GM23338 (cell line): ENCODE data around the gene SRRD. TPM values are rescaled to one million over a fixed set of nuclear protein-coding genes. Genes with fewer than 3 reads are reported as not detected.

Experiments used
- ATAC-seq: fragments of 200-7000 bp; cut with Tn5 transposase; 3 replicates; pipeline ENCODE4 v1.9.1; 2020
- DNase-seq: peaks from one replicate; pipeline ENCODE4 v3.0.0-alpha.2; 2015; ENCODE audit warnings: low spot score
- H2AFZ ChIP-seq: fragments of 200-600 bp; sonication (generic); 2 replicates; pipeline ENCODE4 v1.8.0; 2016; ENCODE audit warnings: antibody characterized with exemption, mild to moderate bottlenecking, moderate library complexity
- H3F3A ChIP-seq: fragments of 200-600 bp; sonication (generic); replicated peaks from 2 replicates; pipeline ENCODE4 v1.8.0; 2017; ENCODE audit warnings: antibody characterized with exemption, mixed run types, low read depth
- H3K27ac ChIP-seq: fragments of 200-600 bp; sonication (generic); 2 replicates; pipeline ENCODE4 v1.6.1; 2016; ENCODE audit warnings: low read depth
- H3K27me3 ChIP-seq: fragments of 200-600 bp; sonication (generic); 2 replicates; pipeline ENCODE4 v1.8.0; 2016; ENCODE audit warnings: mild to moderate bottlenecking, mixed run types, moderate library complexity; ENCODE audit not compliant: insufficient read depth
- H3K36me3 ChIP-seq: fragments of 200-600 bp; sonication (generic); 2 replicates; pipeline ENCODE4 v1.8.0; 2016; ENCODE audit warnings: mild to moderate bottlenecking; ENCODE audit not compliant: insufficient read depth
- H3K4me1 ChIP-seq: fragments of 200-600 bp; sonication (generic); 2 replicates; pipeline ENCODE4 v1.8.0; 2016; ENCODE audit warnings: mild to moderate bottlenecking, moderate library complexity; ENCODE audit not compliant: insufficient read depth
- H3K4me2 ChIP-seq: fragments of 200-600 bp; sonication (generic); 2 replicates; pipeline ENCODE4 v1.7.1; 2017; ENCODE audit warnings: mixed run types
- H3K4me3 ChIP-seq: fragments of 200-600 bp; sonication (generic); 2 replicates; pipeline ENCODE4 v1.6.1; 2016; ENCODE audit warnings: mixed run types
- H3K79me2 ChIP-seq: fragments of 200-600 bp; sonication (generic); replicated peaks from 2 replicates; pipeline ENCODE4 v1.8.0; 2017; ENCODE audit warnings: mild to moderate bottlenecking; ENCODE audit not compliant: insufficient read depth
- H3K9me2 ChIP-seq: fragments of 200-600 bp; sonication (generic); 2 replicates; pipeline ENCODE4 v1.8.0; 2017; ENCODE audit not compliant: insufficient read depth
- H4K20me1 ChIP-seq: fragments of 200-600 bp; sonication (generic); replicated peaks from 2 replicates; pipeline ENCODE4 v1.8.0; 2017; ENCODE audit warnings: mild to moderate bottlenecking; ENCODE audit not compliant: insufficient read depth
- H3K27ac Mint-ChIP-seq: 2 replicates; pipeline ENCODE4 v1.8.0; 2020; ENCODE audit warnings: inconsistent platforms, mild to moderate bottlenecking, moderate library complexity, mixed read lengths
- H3K27me3 Mint-ChIP-seq: 3 replicates; pipeline ENCODE4 v1.8.0; 2022; ENCODE audit warnings: low read depth, mild to moderate bottlenecking, moderate library complexity, mixed read lengths, inconsistent platforms; ENCODE audit not compliant: insufficient read depth, poor library complexity
- H3K36me3 Mint-ChIP-seq: 3 replicates; pipeline ENCODE4 v1.8.0; 2021; ENCODE audit warnings: low read depth, mild to moderate bottlenecking, inconsistent platforms, moderate library complexity, mixed read lengths
- H3K4me1 Mint-ChIP-seq: 3 replicates; pipeline ENCODE4 v1.8.0; 2020; ENCODE audit warnings: mild to moderate bottlenecking, inconsistent platforms, mixed read lengths
- H3K4me3 Mint-ChIP-seq: 3 replicates; pipeline ENCODE4 v1.8.0; 2021; ENCODE audit warnings: moderate library complexity, mild to moderate bottlenecking, inconsistent platforms, mixed read lengths
- H3K9me3 Mint-ChIP-seq: 3 replicates; pipeline ENCODE4 v1.8.0; 2020; ENCODE audit warnings: moderate library complexity, mild to moderate bottlenecking, inconsistent platforms, mixed read lengths
- CREB1 ChIP-seq: fragments of 250-450 bp; sonication (Bioruptor Pico); IDR thresholded peaks from 2 replicates; pipeline ENCODE4 v1.5.0; 2020; ENCODE audit warnings: low read depth, mild to moderate bottlenecking, moderate library complexity
- CTCF ChIP-seq, 2 experiments: fragments of 200-600 bp in 1 of 2; sonication (generic) in 1 of 2; conservative IDR thresholded peaks; 2 replicates each; pipeline versions ENCODE4 v1.5.1 to v1.6.1; 2016 to 2017; ENCODE audit warnings: antibody characterized with exemption in 2 of 2, low read depth in 2 of 2, mild to moderate bottlenecking in 2 of 2, moderate library complexity in 1 of 2
- EZH2 ChIP-seq: fragments of 200-600 bp; sonication (generic); IDR thresholded peaks from one replicate; pipeline ENCODE4 v1.8.0; 2017; ENCODE audit warnings: antibody characterized with exemption, mild to moderate bottlenecking, low read depth; ENCODE audit not compliant: unreplicated experiment
- EZH2phosphoT487 ChIP-seq: fragments of 200-600 bp; sonication (generic); IDR thresholded peaks from one replicate; pipeline ENCODE4 v1.8.1; 2018; ENCODE audit warnings: antibody characterized with exemption; ENCODE audit not compliant: unreplicated experiment
- JUNB ChIP-seq: IDR thresholded peaks from one replicate; pipeline ENCODE4 v1.6.1; 2016; ENCODE audit warnings: antibody characterized with exemption; ENCODE audit not compliant: unreplicated experiment
- NANOG ChIP-seq: IDR thresholded peaks from 2 replicates; pipeline ENCODE4 v1.6.1; 2016; ENCODE audit warnings: antibody characterized with exemption, borderline replicate concordance
- POLR2AphosphoS5 ChIP-seq: IDR thresholded peaks from 2 replicates; pipeline ENCODE4 v1.6.1; 2016; ENCODE audit warnings: antibody characterized with exemption, low read depth
- STAT1 ChIP-seq: IDR thresholded peaks from one replicate; pipeline ENCODE4 v1.6.1; 2016; ENCODE audit warnings: antibody characterized with exemption; ENCODE audit not compliant: unreplicated experiment
- ZNF114 ChIP-seq: fragments of 250-450 bp; sonication (Bioruptor Pico); IDR thresholded peaks from 2 replicates; pipeline ENCODE4 v1.5.0; 2020; ENCODE audit warnings: mild to moderate bottlenecking, moderate library complexity
- ZNF331 ChIP-seq: fragments of 250-450 bp; sonication (Bioruptor Pico); IDR thresholded peaks from 2 replicates; pipeline ENCODE4 v1.5.0; 2020; ENCODE audit warnings: low read depth, mild to moderate bottlenecking, moderate library complexity
- polyA plus RNA-seq: library from polyadenylated mRNA; unstranded; fragments of >200 nt; fragmentation: Nextera tagmentation; extraction: Ambion mirVana; gene quantifications from 2 replicates; pipeline ENCODE4 v1.2.1, GENCODE V29; 2016
- total RNA-seq: library from RNA; depleted of rRNA; stranded (reverse); fragments of >200 nt; shearing (Covaris generic); gene quantifications from 2 replicates; pipeline ENCODE4 v1.2.3, GENCODE V29; 2014

The SRRD gene
- total and polyA plus RNA-seq, 2 experiments from 2014 or later = 17.8 to 23.2 TPM

DNA sequence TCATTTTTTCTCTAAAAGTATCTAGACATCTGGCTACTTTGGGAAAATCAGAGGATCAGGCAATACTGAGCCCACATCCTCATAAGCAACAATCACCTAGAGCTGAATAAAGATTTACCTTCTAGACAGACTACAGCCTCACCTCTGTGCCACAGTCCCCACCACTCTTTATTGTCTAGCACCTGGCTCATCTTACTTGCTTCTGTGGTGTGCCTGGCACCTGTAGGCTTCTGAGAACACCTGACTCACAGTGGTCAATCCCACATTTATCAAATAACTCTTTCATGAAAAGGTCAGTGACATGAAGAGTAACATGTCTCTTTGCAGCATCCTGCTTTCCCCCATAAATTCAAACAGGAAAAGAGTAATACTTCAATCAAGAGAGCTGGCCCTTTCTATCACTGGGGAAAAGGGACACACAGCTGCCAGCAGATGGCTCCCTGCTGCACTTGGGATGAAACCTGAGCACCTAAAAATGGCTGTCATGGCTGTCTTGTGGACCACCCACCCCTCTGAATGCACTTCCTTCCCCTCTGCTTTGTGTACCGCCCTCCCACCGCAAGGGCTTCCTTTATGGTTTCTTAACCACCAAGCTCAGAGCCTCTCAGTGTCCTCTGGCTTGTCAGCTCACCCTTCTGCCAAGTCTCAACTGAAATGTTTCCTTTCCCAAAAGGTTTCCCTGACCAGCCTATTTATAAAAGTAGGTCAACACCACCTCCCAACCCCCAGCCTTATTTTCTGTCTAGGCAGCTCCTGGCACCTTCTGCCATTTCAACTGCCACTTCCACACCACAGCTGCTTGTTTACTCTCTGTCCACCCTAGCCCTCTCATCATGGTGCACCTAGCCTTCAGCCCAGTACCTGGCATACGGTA, 19.2 kb downstream of the SRRD start:
- Histone ChIP-seq H3K4me2 (no peak overlapping the region; the same call in 1 of the 2 replicates), H3K27me3 (no peaks in the 10 kb centered on the region), H3K4me1 (no peaks in the 10 kb centered on the region; the same call in 1 of the 2 replicates), H3K9me2 (no peaks in the 10 kb centered on the region), H4K20me1 (peaks cover 3% of the 10 kb centered on the region; the same call in 1 of the 2 replicates), H2AFZ (no peak overlapping the region), H3K4me3 (no peak overlapping the region), H3K36me3 (peaks cover 64% of the 10 kb centered on the region), H3K79me2 (no peaks in the 10 kb centered on the region), H3F3A (peaks cover 5% of the 10 kb centered on the region; the same call in 1 of the 2 replicates), H3K27ac (peak overlapping the region; percentile 76)
- H3K27me3 Mint-ChIP-seq = peaks cover 3% of the 10 kb centered on the region
- peak overlapping the region; percentile 91 for H3K27ac Mint-ChIP-seq
- TF ChIP-seq POLR2AphosphoS5 (no peak), CREB1 (CRISPR knock-in tag) (0 out of 2 replicates have a peak, but pooled peaks have one; percentile 7), STAT1 (no peak), ZNF114 (CRISPR knock-in tag) (no peak), NANOG (no peak), EZH2phosphoT487 (no peak), CTCF (conservative IDR thresholded peaks at IDR 0.05; ENCODE audit: low read depth in 2 of 2) (peak; percentile 72 to 90), EZH2 (no peak)
- peak; percentile 90 for DNase-seq
- H3K36me3 Mint-ChIP-seq = peaks cover 83% of the 10 kb centered on the region
- H3K9me3 Mint-ChIP-seq = no peaks in the 10 kb centered on the region
- H3K4me3 Mint-ChIP-seq = no peak overlapping the region
- ATAC-seq = peak; percentile 98
- H3K4me1 Mint-ChIP-seq = peaks cover 10% of the 10 kb centered on the region

GRCh38 chr22:26503758-26504157, 20.1 kb downstream of the SRRD start:
- Mint-ChIP-seq H3K9me3 (no peaks in the 10 kb centered on the region), H3K36me3 (peaks cover 83% of the 10 kb centered on the region), H3K4me1 (peaks cover 10% of the 10 kb centered on the region), H3K27me3 (peaks cover 5% of the 10 kb centered on the region), H3K4me3 (no peak overlapping the region), H3K27ac (0 out of 2 replicates have a peak overlapping the region, but pooled peaks have one; percentile 91)
- no peak for DNase-seq
- Histone ChIP-seq H2AFZ (no peak overlapping the region), H3K36me3 (peaks cover 67% of the 10 kb centered on the region), H3K4me3 (no peak overlapping the region), H3F3A (peaks cover 2% of the 10 kb centered on the region; the same call in 1 of the 2 replicates), H3K4me2 (no peak overlapping the region), H4K20me1 (peaks cover 6% of the 10 kb centered on the region; the same call in 1 of the 2 replicates), H3K79me2 (no peaks in the 10 kb centered on the region), H3K9me2 (no peaks in the 10 kb centered on the region), H3K4me1 (no peaks in the 10 kb centered on the region; the same call in 1 of the 2 replicates), H3K27ac (peak overlapping the region; percentile 76), H3K27me3 (no peaks in the 10 kb centered on the region)
- no peak for ATAC-seq
- TF ChIP-seq NANOG (no peak), ZNF331 (no peak), CTCF (conservative IDR thresholded peaks at IDR 0.05; ENCODE audit: low read depth in 2 of 2) (no peak), CREB1 (CRISPR knock-in tag) (no peak), JUNB (no peak), POLR2AphosphoS5 (no peak)
